Activated CD8-positive, alpha-beta T cell treated with anti-CD3 and anti-CD28 coated beads, Interleukin-2, amount 10 ng/mL, durations not matched to agents 7 days and 5 days (primary cell): ENCODE measurements around the gene POLR2B. TPM values are rescaled to one million over a fixed set of nuclear protein-coding genes. Genes with fewer than 3 reads are reported as not detected.
"Not testable (repeated sequence)": the region's sequence is repeated elsewhere in the genome, so short reads cannot be mapped to it uniquely, and the experiment has no call there.

Experiments
- ATAC-seq: fragments of 150-1000 bp; cut with Tn5 transposase; one replicate; pipeline ENCODE4 v1.10.0; 2021; ENCODE audit warnings: moderate library complexity
- CTCF ChIA-PET: fragments of 350-600 bp; sonication (Branson Sonifier 250); formaldehyde crosslinking; loops from one replicate; lab custom pipeline; 2021; ENCODE audit warnings: antibody characterized with exemption; lab: Charles Lee
- POLR2A ChIA-PET: fragments of 350-600 bp; sonication (Branson Sonifier 250); formaldehyde crosslinking; loops from one replicate; lab custom pipeline; 2021; ENCODE audit warnings: antibody characterized with exemption; lab: Charles Lee
- DNase-seq: peaks from one replicate; pipeline ENCODE4 v3.0.0-alpha.2; 2020
- H3K27ac Mint-ChIP-seq: one replicate; pipeline ENCODE4 v1.8.0; 2021; ENCODE audit warnings: mild to moderate bottlenecking, mixed read lengths
- H3K27me3 Mint-ChIP-seq: one replicate; pipeline ENCODE4 v1.8.0; 2021; ENCODE audit warnings: low read depth, mixed read lengths
- H3K36me3 Mint-ChIP-seq: one replicate; pipeline ENCODE4 v1.8.0; 2021; ENCODE audit warnings: low read depth, mixed read lengths
- H3K4me1 Mint-ChIP-seq: one replicate; pipeline ENCODE4 v1.8.0; 2021; ENCODE audit warnings: low read depth, mixed read lengths
- H3K4me3 Mint-ChIP-seq: one replicate; pipeline ENCODE4 v1.8.0; 2021; ENCODE audit warnings: mild to moderate bottlenecking, mixed read lengths
- H3K9me3 Mint-ChIP-seq: one replicate; pipeline ENCODE4 v1.8.0; 2022; ENCODE audit warnings: mixed read lengths; ENCODE audit not compliant: insufficient read depth
- total RNA-seq, 2 experiments: library from RNA; stranded (reverse); gene quantifications; one replicate each; pipeline ENCODE4 v1.2.3, GENCODE V29; 2021

Gene POLR2B
- total RNA-seq = 100 to 1,000 TPM; 121 to 122 TPM

DNA sequence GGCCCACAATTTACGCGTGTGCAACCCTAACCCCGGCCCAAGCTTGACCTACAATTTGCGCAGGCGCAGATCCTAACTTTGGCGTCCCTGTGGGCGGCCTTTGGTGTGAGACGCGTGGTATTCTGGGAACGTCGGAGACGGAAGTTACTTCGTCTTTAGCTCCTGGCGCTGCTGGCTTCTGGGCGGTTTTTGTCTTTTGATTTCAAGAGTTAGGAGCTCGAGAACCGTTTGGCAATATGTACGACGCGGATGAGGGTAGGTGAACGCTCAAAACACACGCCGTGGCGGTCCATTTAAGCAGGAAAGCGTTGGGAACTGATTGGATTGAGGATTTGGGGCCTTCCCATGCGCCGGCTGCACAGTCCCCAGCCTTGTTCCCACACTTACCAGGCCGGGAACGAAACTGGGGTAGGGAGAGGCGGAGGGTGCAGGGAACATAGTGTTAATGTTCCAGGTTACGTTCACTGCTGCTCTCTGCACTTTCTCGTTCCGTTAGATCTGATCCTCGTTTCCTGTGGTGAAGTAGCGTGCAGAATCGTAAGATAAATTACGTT, at the start of gene POLR2B:
Gene POLR2B, plus strand, starts transcription at position 147 of the 554 bp plus-strand sequence. Its CDS starts 90 bp downstream, at position 237.
- peak; percentile 48 for ATAC-seq
- Mint-ChIP-seq H3K27ac (peak within 1 kb of the TSS; percentile 97), H3K27me3 (no peaks in the 10 kb centered on the region), H3K36me3 (peaks cover 55% of the 10 kb centered on the region), H3K4me3 (peak within 1 kb of the TSS; percentile 92), H3K9me3 (peaks cover 4% of the 10 kb centered on the region), H3K4me1 (peaks cover 42% of the 10 kb centered on the region)
- CTCF ChIA-PET = interaction anchor here (0.7 to 4.3 kb wide), 8 partner anchors 12 to 543 kb away, joined by 3 to 25 read pairs (median 4); partner anchors contain the start of genes PAICS and PPAT
- POLR2A ChIA-PET = interaction anchor here (0.7 to 4.4 kb wide), 18 partner anchors 10 to 1036 kb away, joined by 3 to 90 read pairs (median 5); partner anchors contain the start of genes AASDH, IGFBP7, PAICS and PPAT
- peak; percentile 94 for DNase-seq

DNA sequence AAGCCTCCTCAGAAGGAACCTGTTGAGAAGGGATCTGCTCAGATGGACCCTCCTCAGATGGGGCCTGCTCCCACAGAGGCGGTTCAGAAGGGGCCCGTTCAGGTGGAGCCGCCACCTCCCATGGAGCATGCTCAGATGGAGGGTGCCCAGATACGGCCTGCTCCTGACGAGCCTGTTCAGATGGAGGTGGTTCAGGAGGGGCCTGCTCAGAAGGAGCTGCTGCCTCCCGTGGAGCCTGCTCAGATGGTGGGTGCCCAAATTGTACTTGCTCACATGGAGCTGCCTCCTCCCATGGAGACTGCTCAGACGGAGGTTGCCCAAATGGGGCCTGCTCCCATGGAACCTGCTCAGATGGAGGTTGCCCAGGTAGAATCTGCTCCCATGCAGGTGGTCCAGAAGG, 48.1 kb upstream of the POLR2B start:
- Mint-ChIP-seq H3K27ac (no peak overlapping the region), H3K4me3 (no peak overlapping the region), H3K36me3 (peaks cover 44% of the 10 kb centered on the region), H3K4me1 (peaks cover 6% of the 10 kb centered on the region), H3K27me3 (no peaks in the 10 kb centered on the region), H3K9me3 (no peaks in the 10 kb centered on the region)
- no peak for ATAC-seq
- no peak for DNase-seq
- ChIA-PET CTCF (no interaction called here), POLR2A (interaction anchor here (0.6 kb wide), 1 partner anchor 49 kb away, joined by 4 read pairs; no protein-coding TSS in a partner anchor)

DNA sequence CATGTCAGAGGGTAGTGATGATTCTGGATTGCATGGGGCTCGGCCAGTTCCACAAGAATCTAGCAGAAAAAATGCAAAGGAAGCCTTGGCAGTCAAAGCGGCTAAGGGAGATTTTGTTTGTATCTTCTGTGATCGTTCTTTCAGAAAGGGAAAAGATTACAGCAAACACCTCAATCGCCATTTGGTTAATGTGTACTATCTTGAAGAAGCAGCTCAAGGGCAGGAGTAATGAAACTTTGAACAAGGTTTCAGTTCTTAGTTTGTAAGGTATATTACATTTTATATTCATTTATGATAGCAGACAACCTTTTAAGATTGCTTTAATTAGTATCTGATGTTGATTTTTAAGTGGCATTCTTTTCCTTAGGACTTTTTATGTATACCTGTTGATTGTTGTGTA, 46.8 kb upstream of the POLR2B start:
- Mint-ChIP-seq H3K9me3 (no peaks in the 10 kb centered on the region), H3K27ac (no peak overlapping the region), H3K4me3 (no peak overlapping the region), H3K27me3 (no peaks in the 10 kb centered on the region), H3K36me3 (peaks cover 44% of the 10 kb centered on the region), H3K4me1 (peaks cover 6% of the 10 kb centered on the region)
- POLR2A ChIA-PET = no interaction called here
- ATAC-seq = no peak
- DNase-seq = no peak
- CTCF ChIA-PET = interaction anchor here (0.7 kb wide), 2 partner anchors 9 to 23 kb away, joined by 4 read pairs; no protein-coding TSS in a partner anchor

DNA sequence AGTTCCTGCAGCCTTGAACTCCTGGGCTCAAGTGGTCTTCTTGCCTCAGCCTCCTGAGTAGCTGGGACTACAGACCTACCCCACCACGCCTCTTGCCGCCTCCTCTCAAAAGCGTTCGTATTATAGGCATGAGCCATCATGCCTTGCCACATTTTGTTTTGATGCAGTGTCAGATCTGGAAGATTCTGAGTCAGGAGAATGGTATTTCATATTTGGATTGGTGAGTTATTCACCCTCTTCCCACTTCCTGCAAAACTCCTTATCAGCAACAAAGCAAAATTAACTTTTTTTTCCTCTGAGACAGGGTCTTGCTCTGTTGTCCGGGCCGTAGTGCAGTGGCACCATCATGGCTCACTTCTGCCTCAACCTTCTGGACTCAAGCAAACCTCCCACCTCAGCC, 41.4 kb upstream of the POLR2B start:
- peaks cover 25% of the 10 kb centered on the region for H3K36me3 Mint-ChIP-seq
- ATAC-seq (no peak), DNase-seq (no peak)
- CTCF ChIA-PET = no interaction called here
- no peak overlapping the region for H3K27ac Mint-ChIP-seq
- H3K4me1 Mint-ChIP-seq = peaks cover 4% of the 10 kb centered on the region
- no peaks in the 10 kb centered on the region for H3K27me3 Mint-ChIP-seq
- H3K4me3 Mint-ChIP-seq = no peak overlapping the region
- no peaks in the 10 kb centered on the region for H3K9me3 Mint-ChIP-seq
- POLR2A ChIA-PET = no interaction called here

DNA sequence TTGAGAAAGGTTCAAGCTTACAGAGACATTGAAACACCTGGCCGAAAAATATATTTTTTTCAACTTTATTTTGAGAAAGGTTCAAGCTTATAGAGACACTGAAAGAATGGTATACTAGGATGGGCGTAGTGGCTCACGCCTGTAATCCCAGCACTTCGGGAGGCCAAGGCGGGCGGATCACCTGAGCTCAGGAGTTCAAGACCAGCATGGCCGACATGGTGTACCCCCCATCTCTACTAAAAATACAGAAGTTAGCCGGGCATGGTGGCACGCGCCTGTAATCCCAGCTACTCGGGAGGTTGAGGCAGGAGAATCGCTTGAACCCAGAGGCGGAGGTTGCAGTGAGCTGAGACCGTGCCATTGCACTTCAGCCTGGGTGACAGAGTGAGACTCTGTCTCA, 38.9 kb upstream of the POLR2B start:
- POLR2A ChIA-PET = interaction anchor here (0.9 kb wide), 1 partner anchor 13 kb away, joined by 3 read pairs; no protein-coding TSS in a partner anchor
- H3K36me3 Mint-ChIP-seq = peaks cover 17% of the 10 kb centered on the region
- H3K4me3 Mint-ChIP-seq, H3K9me3 Mint-ChIP-seq, H3K4me1 Mint-ChIP-seq, ATAC-seq, H3K27me3 Mint-ChIP-seq, DNase-seq, CTCF ChIA-PET, H3K27ac Mint-ChIP-seq: not testable (repeated sequence)

DNA sequence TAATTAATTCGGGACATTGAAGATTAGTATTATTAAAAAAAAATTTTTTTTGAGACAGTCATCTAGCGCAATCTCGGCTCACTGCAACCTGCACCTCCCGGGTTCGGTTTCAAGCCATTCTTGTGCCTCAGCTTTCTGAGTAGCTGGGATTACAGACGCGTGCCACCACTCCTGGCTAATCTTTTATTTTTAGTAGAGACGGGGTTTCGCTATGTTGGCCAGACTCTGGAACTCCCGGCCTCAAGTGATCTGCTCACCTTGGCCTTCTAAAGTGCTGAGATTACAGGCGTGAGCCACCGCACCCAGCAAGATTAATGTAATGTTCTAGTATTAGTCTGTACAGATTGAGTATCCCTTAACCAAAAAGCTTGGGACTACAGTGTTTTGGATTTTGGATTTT, 38.3 kb upstream of the POLR2B start:
- no peaks in the 10 kb centered on the region for H3K27me3 Mint-ChIP-seq
- peaks cover 17% of the 10 kb centered on the region for H3K36me3 Mint-ChIP-seq
- H3K4me3 Mint-ChIP-seq = no peak overlapping the region
- CTCF ChIA-PET = no interaction called here
- no peak for ATAC-seq
- H3K4me1 Mint-ChIP-seq = no peaks in the 10 kb centered on the region
- H3K27ac Mint-ChIP-seq = no peak overlapping the region
- DNase-seq = no peak
- no peaks in the 10 kb centered on the region for H3K9me3 Mint-ChIP-seq
- POLR2A ChIA-PET = interaction anchor here (0.9 kb wide), 1 partner anchor 13 kb away, joined by 3 read pairs; no protein-coding TSS in a partner anchor

DNA sequence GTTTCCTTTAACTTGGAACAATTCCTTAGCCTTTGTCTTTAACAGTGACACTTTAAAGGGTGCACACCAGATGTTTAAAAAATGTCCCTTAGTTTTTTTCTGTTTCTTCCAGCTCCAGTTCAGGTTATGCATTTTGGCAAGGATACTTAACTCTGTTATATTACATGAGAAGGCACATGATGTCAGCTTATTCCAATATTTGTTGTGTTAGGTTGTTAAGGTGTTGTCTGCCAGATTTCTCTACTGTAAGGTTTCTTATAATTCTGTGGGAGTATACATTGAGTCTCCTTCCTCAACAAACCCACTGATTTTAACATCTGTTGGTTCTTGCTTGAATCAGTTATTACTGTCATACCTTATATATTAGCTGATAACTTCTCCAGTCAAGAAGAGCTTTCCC, 37.7 kb upstream of the POLR2B start:
- DNase-seq = no peak

DNA sequence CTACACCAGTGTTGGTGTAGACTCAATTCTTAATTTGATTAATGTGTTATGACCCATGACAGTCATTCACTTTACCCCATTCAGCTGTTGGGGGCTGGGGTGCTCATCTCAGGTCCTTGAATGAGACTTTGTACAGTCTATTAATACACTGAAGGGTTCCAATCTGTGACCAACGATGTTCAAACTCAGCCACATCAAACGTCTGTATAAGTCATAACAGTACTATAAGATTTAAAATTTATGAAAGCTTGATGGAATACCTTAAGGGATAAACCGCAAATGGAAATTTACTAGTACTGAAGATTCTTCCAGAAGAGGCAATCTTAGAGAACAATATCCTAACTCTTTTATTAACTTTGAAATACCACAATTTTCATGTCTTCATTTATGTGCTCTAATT, 37.3 kb upstream of the POLR2B start:
- DNase-seq = no peak
- H3K4me1 Mint-ChIP-seq = no peaks in the 10 kb centered on the region
- H3K27ac Mint-ChIP-seq = no peak overlapping the region
- CTCF ChIA-PET = no interaction called here
- no peaks in the 10 kb centered on the region for H3K9me3 Mint-ChIP-seq
- no peaks in the 10 kb centered on the region for H3K27me3 Mint-ChIP-seq
- H3K36me3 Mint-ChIP-seq = peaks cover 16% of the 10 kb centered on the region
- no peak overlapping the region for H3K4me3 Mint-ChIP-seq
- POLR2A ChIA-PET = no interaction called here
- ATAC-seq = no peak

More for the DNA sequence above, 37.7 kb upstream of the POLR2B start:
- CTCF ChIA-PET = no interaction called here
- H3K4me3 Mint-ChIP-seq = no peak overlapping the region
- H3K9me3 Mint-ChIP-seq = no peaks in the 10 kb centered on the region
- no peak for ATAC-seq
- H3K36me3 Mint-ChIP-seq = peaks cover 16% of the 10 kb centered on the region
- POLR2A ChIA-PET = no interaction called here
- no peaks in the 10 kb centered on the region for H3K27me3 Mint-ChIP-seq
- no peak overlapping the region for H3K27ac Mint-ChIP-seq
- no peaks in the 10 kb centered on the region for H3K4me1 Mint-ChIP-seq

DNA sequence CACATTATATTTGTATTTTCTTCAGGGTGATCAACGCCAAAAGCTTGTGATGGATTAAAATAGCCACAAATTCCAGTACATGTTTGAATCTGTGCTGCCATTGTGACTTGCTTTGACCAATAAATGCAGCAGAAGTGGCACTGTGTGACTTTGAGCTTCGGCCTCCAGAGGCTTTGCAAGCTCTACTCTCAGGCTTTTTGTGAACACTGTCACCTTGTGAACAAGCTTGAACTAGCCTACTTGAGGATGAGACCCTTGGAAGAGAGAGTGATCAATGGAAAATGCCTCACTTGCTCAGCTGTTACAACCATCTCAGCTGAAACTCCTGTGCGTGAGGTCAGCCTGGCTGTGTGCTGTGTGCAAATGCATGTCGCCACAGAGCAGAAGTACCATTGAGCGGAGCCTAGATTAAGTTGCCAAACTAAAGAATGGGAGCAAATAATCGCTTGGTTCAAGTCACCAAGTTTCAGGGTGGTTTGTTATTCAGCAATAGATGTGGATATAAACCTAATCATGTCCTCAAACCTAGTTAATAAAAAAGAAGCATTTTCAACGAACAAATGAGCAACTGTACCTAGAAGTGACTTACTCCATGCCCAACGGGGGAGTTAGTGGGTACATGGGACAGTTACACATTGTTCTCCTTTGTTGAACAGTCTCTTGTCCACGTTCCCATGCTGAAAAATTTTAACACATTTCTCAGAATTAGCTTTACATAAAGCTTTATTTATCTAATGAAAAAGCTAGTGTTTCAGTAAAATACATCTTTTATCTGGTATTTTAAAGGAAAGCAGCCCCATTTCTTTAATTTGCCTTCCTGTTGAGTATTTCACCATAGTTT, 24.8 kb upstream of the POLR2B start:
- ChIA-PET POLR2A (interaction anchor here (0.9 kb wide), 1 partner anchor 9 kb away, joined by 3 read pairs; no protein-coding TSS in a partner anchor), CTCF (no interaction called here)

DNA sequence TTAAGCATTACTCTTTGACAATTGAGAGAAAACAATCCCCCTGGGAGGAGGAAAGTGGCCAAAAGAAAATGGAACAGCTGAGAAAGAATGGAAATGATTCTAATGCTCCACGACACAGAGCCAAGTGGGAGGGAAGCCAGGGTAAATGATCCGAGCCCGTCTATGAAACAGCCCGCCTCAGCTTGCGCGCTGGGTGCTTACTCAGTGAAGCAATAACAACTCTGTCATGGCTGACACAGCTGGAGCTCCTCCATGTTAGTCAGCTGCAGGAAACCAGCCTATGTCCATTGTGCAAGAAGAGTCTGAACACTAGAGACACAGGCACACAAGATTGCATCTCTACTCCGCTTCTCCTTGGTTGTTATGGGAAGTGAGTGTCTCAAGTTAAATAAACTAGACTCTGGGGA, 20.6 kb upstream of the POLR2B start:
- ChIA-PET POLR2A (no interaction called here), CTCF (no interaction called here)
- ATAC-seq = no peak
- Mint-ChIP-seq H3K4me3 (no peak overlapping the region), H3K27me3 (no peaks in the 10 kb centered on the region), H3K4me1 (no peaks in the 10 kb centered on the region), H3K27ac (no peak overlapping the region), H3K36me3 (peaks cover 9% of the 10 kb centered on the region), H3K9me3 (no peaks in the 10 kb centered on the region)
- DNase-seq = no peak

More for the DNA sequence above, 24.8 kb upstream of the POLR2B start:
- Mint-ChIP-seq H3K9me3 (no peaks in the 10 kb centered on the region), H3K4me3 (no peak overlapping the region), H3K27ac (no peak overlapping the region), H3K4me1 (no peaks in the 10 kb centered on the region), H3K36me3 (no peaks in the 10 kb centered on the region), H3K27me3 (no peaks in the 10 kb centered on the region)
- ATAC-seq (no peak), DNase-seq (no peak)

DNA sequence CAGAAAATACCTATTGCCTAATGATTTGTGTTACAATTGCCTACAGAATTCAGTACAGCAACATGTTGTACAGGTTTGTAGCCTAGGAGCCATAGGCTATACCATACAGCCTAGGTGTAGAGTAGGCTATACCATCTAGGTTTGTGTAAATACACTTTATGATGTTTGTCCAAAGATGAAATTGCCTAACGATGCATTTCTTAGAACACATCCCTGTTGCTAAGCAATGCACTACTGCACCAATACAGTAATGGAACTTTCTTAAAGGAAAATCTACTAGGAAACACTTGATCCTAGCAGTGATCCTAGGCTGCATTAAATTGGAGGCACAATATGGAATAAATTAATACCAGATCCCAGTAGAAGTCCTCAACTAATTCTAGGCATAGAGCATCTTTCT, 19.6 kb upstream of the POLR2B start:
- Mint-ChIP-seq H3K27me3 (no peaks in the 10 kb centered on the region), H3K4me3 (no peak overlapping the region), H3K4me1 (no peaks in the 10 kb centered on the region), H3K9me3 (no peaks in the 10 kb centered on the region), H3K36me3 (peaks cover 12% of the 10 kb centered on the region), H3K27ac (no peak overlapping the region)
- ChIA-PET CTCF (interaction anchor here (1.8 to 3.2 kb wide), 2 partner anchors 19 to 21 kb away, joined by 4 to 21 read pairs; partner anchors contain the start of genes NOA1 and POLR2B), POLR2A (no interaction called here)
- ATAC-seq (no peak), DNase-seq (no peak)
